ENCODE measurements around the gene CD8B. TPM values are rescaled to one million over a fixed set of nuclear protein-coding genes. Genes with fewer than 3 reads are reported as not detected.
"Not testable (repeated sequence)": the region's sequence is repeated elsewhere in the genome, so short reads cannot be mapped to it uniquely, and the experiment has no call there.

Gene CD8B
- total RNA-seq, 1 experiment from 2014 or later: not detected

GRCh38 chr2:86835548-86835889 lies 26.2 kb downstream of the CD8B start:
- POLR2A ChIA-PET (ENCODE audit: low non-redundant PET); DNase-seq (ENCODE audit: low spot score); BruUV-seq (replicated peaks); H3K27ac ChIP-seq (ENCODE audit: low read depth, low read length, poor library complexity, severe bottlenecking); CTCF ChIA-PET; H3K4me1 ChIP-seq (ENCODE audit: insufficient read depth, low read length, poor library complexity, severe bottlenecking); intact Hi-C loops (cut with micrococcal nuclease; ENCODE audit: unreplicated experiment); H3K27me3 ChIP-seq (replicated peaks; ENCODE audit: insufficient read depth, low read depth, low read length, poor library complexity); H3K36me3 ChIP-seq (ENCODE audit: insufficient read depth, low read length, poor library complexity, severe bottlenecking); H3K9me3 ChIP-seq (ENCODE audit: low read depth, low read length, poor library complexity, severe bottlenecking); H3K4me3 ChIP-seq (ENCODE audit: low read depth, low read length, poor library complexity, severe bottlenecking): not testable (repeated sequence)

GRCh38 chr2:86833315-86833714 lies 28.4 kb downstream of the CD8B start:
- H3K27me3 ChIP-seq (replicated peaks; ENCODE audit: insufficient read depth, low read depth, low read length, poor library complexity): no peaks in the 10 kb centered on the region
- intact Hi-C loops (cut with micrococcal nuclease; ENCODE audit: unreplicated experiment): no loop called here
- no peak overlapping the region for H3K27ac ChIP-seq (ENCODE audit: low read depth, low read length, poor library complexity, severe bottlenecking)
- CTCF ChIA-PET: no interaction called here
- POLR2A ChIA-PET (ENCODE audit: low non-redundant PET): interaction anchor here (0.6 kb wide), 1 partner anchor 9 kb away, joined by 3 read pairs; no protein-coding TSS in a partner anchor
- no peaks in the 10 kb centered on the region for H3K36me3 ChIP-seq (ENCODE audit: insufficient read depth, low read length, poor library complexity, severe bottlenecking)
- BruUV-seq (replicated peaks): no TSS peak
- H3K9me3 ChIP-seq (ENCODE audit: low read depth, low read length, poor library complexity, severe bottlenecking): no peaks in the 10 kb centered on the region
- TF ChIP-seq EZH2 (IDR thresholded peaks at IDR 0.05; ENCODE audit: borderline replicate concordance, low read depth, low read length, poor library complexity, severe bottlenecking) (no peak), CTCF (conservative IDR thresholded peaks at IDR 0.05; ENCODE audit: low read depth, low read length) (no peak)
- no peak overlapping the region for H3K4me3 ChIP-seq (ENCODE audit: low read depth, low read length, poor library complexity, severe bottlenecking)
- H3K4me1 ChIP-seq (ENCODE audit: insufficient read depth, low read length, poor library complexity, severe bottlenecking): no peaks in the 10 kb centered on the region
- no peak for DNase-seq (ENCODE audit: low spot score)

- TF ChIP-seq EZH2 (IDR thresholded peaks at IDR 0.05; ENCODE audit: borderline replicate concordance, low read depth, low read length, poor library complexity, severe bottlenecking) (no peak), CTCF (conservative IDR thresholded peaks at IDR 0.05; ENCODE audit: low read depth, low read length) (no peak)
- Histone ChIP-seq H3K27me3 (replicated peaks; ENCODE audit: insufficient read depth, low read depth, low read length, poor library complexity) (no peaks in the 10 kb centered on the region), H3K9me3 (ENCODE audit: low read depth, low read length, poor library complexity, severe bottlenecking) (no peaks in the 10 kb centered on the region), H3K36me3 (ENCODE audit: insufficient read depth, low read length, poor library complexity, severe bottlenecking) (no peaks in the 10 kb centered on the region), H3K27ac (ENCODE audit: low read depth, low read length, poor library complexity, severe bottlenecking) (no peak overlapping the region), H3K4me3 (ENCODE audit: low read depth, low read length, poor library complexity, severe bottlenecking) (no peak overlapping the region), H3K4me1 (ENCODE audit: insufficient read depth, low read length, poor library complexity, severe bottlenecking) (no peaks in the 10 kb centered on the region)
- POLR2A ChIA-PET (ENCODE audit: low non-redundant PET): interaction anchor here (0.6 kb wide), 1 partner anchor 8 kb away, joined by 3 read pairs; no protein-coding TSS in a partner anchor
- DNase-seq (ENCODE audit: low spot score): no peak
- no TSS peak for BruUV-seq (replicated peaks)
- intact Hi-C loops (cut with micrococcal nuclease; ENCODE audit: unreplicated experiment): no loop called here
- CTCF ChIA-PET: no interaction called here
Measured at GRCh38 chr2:86832334-86833096, 29.2 kb downstream of the CD8B start.

- intact Hi-C loops (cut with micrococcal nuclease; ENCODE audit: unreplicated experiment): no loop called here
- H3K27ac ChIP-seq (ENCODE audit: low read depth, low read length, poor library complexity, severe bottlenecking): no peak overlapping the region
- ChIA-PET CTCF (no interaction called here), POLR2A (ENCODE audit: low non-redundant PET) (no interaction called here)
- TF ChIP-seq CTCF (conservative IDR thresholded peaks at IDR 0.05; ENCODE audit: low read depth, low read length) (no peak), EZH2 (IDR thresholded peaks at IDR 0.05; ENCODE audit: borderline replicate concordance, low read depth, low read length, poor library complexity, severe bottlenecking) (no peak)
- H3K4me3 ChIP-seq (ENCODE audit: low read depth, low read length, poor library complexity, severe bottlenecking): no peak overlapping the region
- H3K4me1 ChIP-seq (ENCODE audit: insufficient read depth, low read length, poor library complexity, severe bottlenecking): no peaks in the 10 kb centered on the region
- no TSS peak for BruUV-seq (replicated peaks)
- H3K36me3 ChIP-seq (ENCODE audit: insufficient read depth, low read length, poor library complexity, severe bottlenecking): no peaks in the 10 kb centered on the region
- H3K9me3 ChIP-seq (ENCODE audit: low read depth, low read length, poor library complexity, severe bottlenecking): no peaks in the 10 kb centered on the region
- DNase-seq (ENCODE audit: low spot score): no peak
- no peaks in the 10 kb centered on the region for H3K27me3 ChIP-seq (replicated peaks; ENCODE audit: insufficient read depth, low read depth, low read length, poor library complexity)
Measured at GRCh38 chr2:86831537-86831936, 30.1 kb downstream of the CD8B start.
